ENCODE data around the gene ANKRD63. TPM values are rescaled to one million over a fixed set of nuclear protein-coding genes. Genes with fewer than 3 reads are reported as not detected.

ANKRD63 gene
- total and polyA plus RNA-seq, 8 donors: not detected

DNA sequence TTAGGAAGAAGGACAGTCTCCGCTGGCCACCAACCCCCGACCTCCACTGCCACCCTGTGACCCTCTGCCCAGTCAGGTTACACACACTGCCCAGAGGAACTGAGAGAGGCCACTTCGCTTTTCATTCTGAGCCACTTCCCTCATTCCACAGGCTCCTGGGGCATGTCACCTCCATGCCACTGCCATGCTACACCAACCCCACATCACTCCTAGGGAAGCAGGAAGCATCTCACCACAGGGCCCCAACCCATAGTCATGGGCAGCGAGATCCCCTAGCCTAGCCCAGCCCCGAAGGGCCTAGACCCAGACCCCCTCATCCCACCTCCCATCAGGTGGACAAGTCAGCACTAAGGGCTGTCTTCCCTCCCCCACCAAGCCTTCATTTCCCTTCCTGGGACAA is 23.5 kb upstream of the ANKRD63 start:
- DNase-seq: peak in 2 of 4 donors; percentile 41 to 69

GRCh38 chr15:40305281-40305680 is 22.4 kb upstream of the ANKRD63 start:
- TF ChIP-seq CTCF (IDR thresholded peaks at IDR 0.05): no peak
- no peak overlapping the region for H3K27ac ChIP-seq
- intact Hi-C loops (cut with DNase I): no loop called here
- H3K27me3 ChIP-seq: no peaks in the 10 kb centered on the region
- DNase-seq: peak in 1 of 4 donors; percentile 14
- no peak overlapping the region for H3K4me3 ChIP-seq
- ATAC-seq: no peak
- H3K9me3 ChIP-seq: no peaks in the 10 kb centered on the region
- H3K36me3 ChIP-seq: peaks cover 0 to 33% of the 10 kb centered on the region in 2 donors
- H3K4me1 ChIP-seq: peaks cover 8 to 55% of the 10 kb centered on the region in 2 donors

More for the DNA sequence above, 23.5 kb upstream of the ANKRD63 start:
- ATAC-seq: peak; percentile 17
- no peak for TF ChIP-seq CTCF (IDR thresholded peaks at IDR 0.05)
- Histone ChIP-seq H3K9me3 (no peaks in the 10 kb centered on the region), H3K27me3 (no peaks in the 10 kb centered on the region), H3K36me3 (peaks cover 0 to 24% of the 10 kb centered on the region in 2 donors), H3K4me1 (peaks cover 8 to 49% of the 10 kb centered on the region in 2 donors), H3K27ac (peak overlapping the region in 1 of 2 donors; percentile 86), H3K4me3 (peak overlapping the region in 1 of 2 donors; percentile 56)
- intact Hi-C loops (cut with DNase I): no loop called here

GRCh38 chr15:40303576-40303975 is 20.7 kb upstream of the ANKRD63 start:
- no peaks in the 10 kb centered on the region for H3K27me3 ChIP-seq
- ATAC-seq: no peak
- DNase-seq: peak in 1 of 4 donors; percentile 10
- H3K9me3 ChIP-seq: no peaks in the 10 kb centered on the region
- no peak overlapping the region for H3K27ac ChIP-seq
- no peak for TF ChIP-seq CTCF (IDR thresholded peaks at IDR 0.05)
- H3K36me3 ChIP-seq: peaks cover 0 to 41% of the 10 kb centered on the region in 2 donors
- H3K4me1 ChIP-seq: peaks cover under 1 to 38% of the 10 kb centered on the region in 2 donors
- intact Hi-C loops (cut with DNase I): no loop called here
- no peak overlapping the region for H3K4me3 ChIP-seq

- peaks cover 0 to 47% of the 10 kb centered on the region in 2 donors for H3K36me3 ChIP-seq
- no peaks in the 10 kb centered on the region for H3K27me3 ChIP-seq
- no peaks in the 10 kb centered on the region for H3K9me3 ChIP-seq
- no peak for TF ChIP-seq CTCF (IDR thresholded peaks at IDR 0.05)
- DNase-seq (peak in 2 of 4 donors; percentile 14 to 42), ATAC-seq (no peak)
- H3K4me3 ChIP-seq: no peak overlapping the region
- intact Hi-C loops (cut with DNase I): no loop called here
- H3K27ac ChIP-seq: no peak overlapping the region
- H3K4me1 ChIP-seq: peaks cover 0 to 34% of the 10 kb centered on the region in 2 donors
Observed at GRCh38 chr15:40302981-40303380, 20.1 kb upstream of the ANKRD63 start.

DNA sequence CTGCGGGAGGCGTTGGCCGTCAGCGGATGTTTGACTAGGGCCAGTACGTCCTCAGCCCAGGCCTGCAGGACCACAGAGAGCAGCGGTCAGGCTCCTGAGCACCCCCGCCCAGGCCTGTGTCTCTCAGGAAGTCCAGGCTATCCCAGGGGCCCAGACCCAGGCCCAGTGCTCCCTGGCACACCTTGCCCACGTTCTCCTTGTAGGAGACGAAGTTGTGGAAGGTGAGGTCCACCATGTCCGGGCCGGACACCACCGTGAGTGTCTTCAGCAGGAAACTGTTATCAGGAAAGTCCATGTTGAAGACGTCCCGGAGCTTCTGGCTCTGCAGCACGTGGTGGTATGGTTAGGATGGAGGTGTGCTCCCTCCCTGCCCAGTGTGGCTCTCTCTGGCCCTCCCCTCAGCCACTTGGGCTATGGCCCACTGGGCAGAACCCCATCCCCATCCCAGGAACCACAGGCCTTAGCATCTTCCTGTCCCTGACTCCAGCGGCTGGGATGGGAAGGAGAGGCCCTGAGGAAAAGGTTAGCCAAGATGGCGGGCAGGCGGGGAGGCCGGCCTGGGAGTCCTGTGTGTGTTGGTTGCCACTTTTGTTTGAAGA is 19.5 kb upstream of the ANKRD63 start:
- peak in 1 of 4 donors; percentile 26 for DNase-seq
- peaks cover 0 to 53% of the 10 kb centered on the region in 2 donors for H3K36me3 ChIP-seq
- intact Hi-C loops (cut with DNase I): no loop called here

More for the DNA sequence above, 19.5 kb upstream of the ANKRD63 start:
- Histone ChIP-seq H3K4me3 (no peak overlapping the region), H3K4me1 (peaks cover 0 to 34% of the 10 kb centered on the region in 2 donors), H3K27me3 (no peaks in the 10 kb centered on the region), H3K9me3 (no peaks in the 10 kb centered on the region), H3K27ac (no peak overlapping the region)
- no peak for ATAC-seq
- TF ChIP-seq CTCF (IDR thresholded peaks at IDR 0.05): no peak

All from left lung (tissue), 10 donors.